ENCODE data around the gene HAUS6. TPM values are rescaled to one million over a fixed set of nuclear protein-coding genes. Genes with fewer than 3 reads are reported as not detected.

HAUS6 gene
- total and polyA plus RNA-seq, 10 donors: 4.4 to 13.5 (median 11.9) TPM

DNA sequence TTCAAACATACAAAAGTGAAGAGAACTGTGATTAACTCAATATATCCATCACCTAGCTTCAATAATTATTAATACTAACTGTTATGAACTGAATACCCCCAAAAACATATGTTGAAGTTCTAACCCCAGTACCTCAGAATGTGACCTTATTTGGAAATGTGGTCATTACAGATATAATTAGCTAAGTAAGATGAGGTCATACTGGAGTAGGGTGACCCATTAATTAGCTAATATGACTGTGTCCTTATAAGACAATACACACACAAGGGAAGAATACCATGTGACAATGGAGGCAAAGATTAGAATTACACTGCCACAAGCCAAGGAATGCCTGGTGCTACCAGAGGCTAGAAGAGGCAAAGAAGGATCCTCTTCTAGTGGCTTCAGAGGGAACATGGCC, 45.7 kb downstream of the HAUS6 start:
- no peak overlapping the region for H3K27ac ChIP-seq
- H3K36me3 ChIP-seq: peaks cover 0 to 76% (median 43%) of the 10 kb centered on the region in 6 donors
- TF ChIP-seq, protein P1, sequence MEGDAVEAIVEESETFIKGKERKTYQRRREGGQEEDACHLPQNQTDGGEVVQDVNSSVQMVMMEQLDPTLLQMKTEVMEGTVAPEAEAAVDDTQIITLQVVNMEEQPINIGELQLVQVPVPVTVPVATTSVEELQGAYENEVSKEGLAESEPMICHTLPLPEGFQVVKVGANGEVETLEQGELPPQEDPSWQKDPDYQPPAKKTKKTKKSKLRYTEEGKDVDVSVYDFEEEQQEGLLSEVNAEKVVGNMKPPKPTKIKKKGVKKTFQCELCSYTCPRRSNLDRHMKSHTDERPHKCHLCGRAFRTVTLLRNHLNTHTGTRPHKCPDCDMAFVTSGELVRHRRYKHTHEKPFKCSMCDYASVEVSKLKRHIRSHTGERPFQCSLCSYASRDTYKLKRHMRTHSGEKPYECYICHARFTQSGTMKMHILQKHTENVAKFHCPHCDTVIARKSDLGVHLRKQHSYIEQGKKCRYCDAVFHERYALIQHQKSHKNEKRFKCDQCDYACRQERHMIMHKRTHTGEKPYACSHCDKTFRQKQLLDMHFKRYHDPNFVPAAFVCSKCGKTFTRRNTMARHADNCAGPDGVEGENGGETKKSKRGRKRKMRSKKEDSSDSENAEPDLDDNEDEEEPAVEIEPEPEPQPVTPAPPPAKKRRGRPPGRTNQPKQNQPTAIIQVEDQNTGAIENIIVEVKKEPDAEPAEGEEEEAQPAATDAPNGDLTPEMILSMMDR (IDR thresholded peaks at IDR 0.05 in 8 of 11, conservative IDR thresholded peaks at IDR 0.05 in 3 of 11): no peak
- TF ChIP-seq POLR2A (IDR thresholded peaks at IDR 0.05) (no peak), POLR2AphosphoS5 (IDR thresholded peaks at IDR 0.05) (no peak)
- intact Hi-C loops (cut with DNase I; ENCODE audit: low total_unique reads): loop anchor here (10.0 kb wide), 2 partner anchors 48 to 398 kb away; partner anchors contain the start of gene HAUS6
- no peaks in the 10 kb centered on the region for H3K9me3 ChIP-seq
- no peak for DNase-seq
- H3K4me1 ChIP-seq: peaks cover 4 to 25% (median 10%) of the 10 kb centered on the region in 6 donors
- H3K27me3 ChIP-seq (replicated peaks in 1 of 7): no peaks in the 10 kb centered on the region
- no peak overlapping the region for H3K4me3 ChIP-seq

DNA sequence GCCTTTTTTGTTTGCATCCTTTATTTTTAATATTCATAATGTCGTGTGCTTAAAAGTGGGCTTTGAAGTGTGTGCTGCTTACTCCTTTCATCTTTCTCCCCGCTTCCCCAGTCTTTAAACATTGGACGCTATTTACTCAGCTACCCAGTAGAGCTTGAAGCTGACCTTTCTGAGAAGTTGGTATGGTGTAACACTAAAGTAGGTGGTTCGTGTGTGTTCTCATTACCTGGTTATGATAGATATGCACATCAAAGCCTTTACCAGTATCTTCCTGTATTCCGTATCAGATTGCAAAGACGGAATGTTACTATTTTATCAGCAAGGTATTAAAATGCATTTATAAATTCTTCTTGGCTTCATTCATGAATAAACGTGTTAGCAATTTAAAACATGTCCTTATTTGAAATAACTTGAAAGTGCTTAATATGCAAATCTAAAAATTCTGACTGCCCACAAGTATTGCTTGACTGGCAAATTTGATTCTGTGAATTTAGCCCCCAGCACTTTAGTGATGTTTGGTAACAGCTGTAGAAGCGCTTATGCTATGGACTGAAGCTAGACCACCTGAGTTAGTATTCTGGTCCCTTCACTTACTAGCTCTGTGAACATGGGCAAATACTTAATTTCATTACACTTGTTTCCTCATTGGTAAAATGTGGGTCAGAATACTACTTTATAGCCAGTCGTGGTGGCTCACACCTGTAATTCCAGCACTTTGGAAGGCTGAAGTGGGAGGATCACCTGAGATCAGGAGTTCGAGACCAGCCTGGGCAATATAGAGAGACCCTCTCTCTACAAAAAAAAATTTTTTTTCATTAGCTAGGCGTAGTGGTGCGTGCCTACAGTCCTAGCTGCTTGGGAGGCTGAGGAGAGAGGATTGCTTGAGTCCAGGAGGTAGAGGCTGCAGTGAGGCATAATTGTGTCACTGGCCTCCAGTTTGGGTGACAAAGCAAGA, 51.8 kb downstream of the HAUS6 start:
- Histone ChIP-seq H3K27me3 (replicated peaks in 1 of 7) (no peaks in the 10 kb centered on the region), H3K4me1 (peaks cover 30 to 61% (median 45%) of the 10 kb centered on the region in 6 donors), H3K36me3 (peaks cover 0 to 27% (median 0%) of the 10 kb centered on the region in 6 donors), H3K9me3 (no peaks in the 10 kb centered on the region), H3K27ac (peak overlapping the region in 3 of 8 donors; percentile 96 to 98 (median 96)), H3K4me3 (peak overlapping the region; percentile 72 to 96 (median 81))
- intact Hi-C loops (cut with DNase I; ENCODE audit: low total_unique reads): loop anchor here (10.0 kb wide), 2 partner anchors 54 to 404 kb away; partner anchors contain the start of gene HAUS6
- no peak for DNase-seq
- no peak for TF ChIP-seq POLR2AphosphoS5 (IDR thresholded peaks at IDR 0.05)
- no peak for TF ChIP-seq POLR2A (IDR thresholded peaks at IDR 0.05)
- TF ChIP-seq, protein P1 (IDR thresholded peaks at IDR 0.05 in 8 of 11, conservative IDR thresholded peaks at IDR 0.05 in 3 of 11): no peak
- 66 to 75% (median 68%) methylated on average over 12 of the region's 12 CpGs for WGBS, 5 donors

DNA sequence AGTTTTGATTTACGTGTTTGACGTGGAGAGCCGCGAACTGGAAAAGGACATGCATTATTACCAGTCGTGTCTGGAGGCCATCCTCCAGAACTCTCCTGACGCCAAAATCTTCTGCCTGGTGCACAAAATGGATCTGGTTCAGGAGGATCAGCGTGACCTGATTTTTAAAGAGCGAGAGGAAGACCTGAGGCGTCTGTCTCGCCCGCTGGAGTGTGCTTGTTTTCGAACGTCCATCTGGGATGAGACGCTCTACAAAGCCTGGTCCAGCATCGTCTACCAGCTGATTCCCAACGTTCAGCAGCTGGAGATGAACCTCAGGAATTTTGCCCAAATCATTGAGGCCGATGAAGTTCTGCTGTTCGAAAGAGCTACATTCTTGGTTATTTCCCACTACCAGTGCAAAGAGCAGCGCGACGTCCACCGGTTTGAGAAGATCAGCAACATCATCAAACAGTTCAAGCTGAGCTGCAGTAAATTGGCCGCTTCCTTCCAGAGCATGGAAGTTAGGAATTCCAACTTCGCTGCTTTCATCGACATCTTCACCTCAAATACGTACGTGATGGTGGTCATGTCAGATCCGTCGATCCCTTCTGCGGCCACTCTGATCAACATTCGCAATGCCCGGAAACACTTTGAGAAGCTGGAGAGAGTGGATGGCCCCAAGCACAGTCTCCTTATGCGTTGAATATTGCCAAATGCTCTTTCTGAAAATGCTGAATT, 52.6 kb downstream of the HAUS6 start:
- DNase-seq: no peak
- TF ChIP-seq, protein P1 (IDR thresholded peaks at IDR 0.05 in 8 of 11, conservative IDR thresholded peaks at IDR 0.05 in 3 of 11): no peak
- TF ChIP-seq POLR2A (IDR thresholded peaks at IDR 0.05) (no peak), POLR2AphosphoS5 (IDR thresholded peaks at IDR 0.05) (no peak)
- WGBS, 5 donors: 4 to 10% (median 8%) methylated on average over 31 to 33 of the region's 33 CpGs
- Histone ChIP-seq H3K27me3 (replicated peaks in 1 of 7) (no peaks in the 10 kb centered on the region), H3K4me3 (peak overlapping the region; percentile 72 to 96 (median 81)), H3K27ac (peak overlapping the region; percentile 94 to 98 (median 97)), H3K9me3 (no peaks in the 10 kb centered on the region), H3K4me1 (peaks cover 30 to 61% (median 45%) of the 10 kb centered on the region in 6 donors), H3K36me3 (peaks cover 0 to 19% (median 0%) of the 10 kb centered on the region in 6 donors)
- intact Hi-C loops (cut with DNase I; ENCODE audit: low total_unique reads): loop anchor here (10.0 kb wide), 3 partner anchors 55 to 405 kb away; partner anchors contain the start of gene HAUS6

Data from spleen (tissue), 11 donors.